ENCODE measurements around the gene NOP16.

The NOP16 gene

DNA sequence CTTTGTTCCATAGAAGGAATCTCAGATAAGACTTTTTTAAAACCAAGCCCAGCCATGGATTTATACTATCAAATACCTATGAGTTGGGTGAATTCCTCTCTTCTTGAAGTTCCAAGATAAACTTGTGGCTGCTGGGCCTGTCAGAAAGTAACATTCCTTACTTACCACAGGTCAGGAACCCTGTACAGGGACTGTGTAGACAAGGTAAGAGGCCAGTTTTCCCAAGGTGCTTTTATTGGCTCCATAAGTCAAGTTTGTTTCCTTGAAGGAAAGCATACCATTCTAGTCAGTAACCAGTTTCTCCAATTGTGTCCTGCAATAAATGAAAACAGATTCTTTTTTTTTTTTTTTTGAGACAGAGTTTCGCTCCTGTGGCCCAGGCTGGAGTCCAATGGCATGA is 36.7 kb upstream of the NOP16 start:
- no peak overlapping the region for H3K4me3 ChIP-seq (ENCODE audit: low read depth, low read length)
- TF ChIP-seq, protein P1, sequence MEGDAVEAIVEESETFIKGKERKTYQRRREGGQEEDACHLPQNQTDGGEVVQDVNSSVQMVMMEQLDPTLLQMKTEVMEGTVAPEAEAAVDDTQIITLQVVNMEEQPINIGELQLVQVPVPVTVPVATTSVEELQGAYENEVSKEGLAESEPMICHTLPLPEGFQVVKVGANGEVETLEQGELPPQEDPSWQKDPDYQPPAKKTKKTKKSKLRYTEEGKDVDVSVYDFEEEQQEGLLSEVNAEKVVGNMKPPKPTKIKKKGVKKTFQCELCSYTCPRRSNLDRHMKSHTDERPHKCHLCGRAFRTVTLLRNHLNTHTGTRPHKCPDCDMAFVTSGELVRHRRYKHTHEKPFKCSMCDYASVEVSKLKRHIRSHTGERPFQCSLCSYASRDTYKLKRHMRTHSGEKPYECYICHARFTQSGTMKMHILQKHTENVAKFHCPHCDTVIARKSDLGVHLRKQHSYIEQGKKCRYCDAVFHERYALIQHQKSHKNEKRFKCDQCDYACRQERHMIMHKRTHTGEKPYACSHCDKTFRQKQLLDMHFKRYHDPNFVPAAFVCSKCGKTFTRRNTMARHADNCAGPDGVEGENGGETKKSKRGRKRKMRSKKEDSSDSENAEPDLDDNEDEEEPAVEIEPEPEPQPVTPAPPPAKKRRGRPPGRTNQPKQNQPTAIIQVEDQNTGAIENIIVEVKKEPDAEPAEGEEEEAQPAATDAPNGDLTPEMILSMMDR (IDR thresholded peaks at IDR 0.05; ENCODE audit: borderline replicate concordance, insufficient read depth, low read depth, low read length), result no peak

DNA sequence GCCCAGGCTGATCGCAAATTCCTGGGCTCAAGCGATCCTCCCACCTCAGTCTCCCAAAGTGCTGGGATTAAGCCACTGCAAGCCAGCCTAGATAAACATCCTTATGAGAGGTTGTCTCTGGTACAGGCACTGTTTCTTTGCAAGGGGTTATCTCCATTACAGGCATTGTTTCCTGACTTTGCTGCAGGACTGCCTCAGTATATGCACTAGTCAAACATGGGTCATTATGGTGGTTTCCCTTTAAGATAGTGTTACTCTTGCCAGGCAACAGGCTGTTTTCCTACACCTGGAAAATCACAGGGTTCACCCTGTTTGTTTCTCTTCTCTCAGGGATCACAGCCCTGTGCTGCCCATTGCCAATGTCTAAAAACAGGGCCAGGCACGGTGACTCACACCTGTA is 35.8 kb upstream of the NOP16 start:
- TF ChIP-seq, protein P1 (IDR thresholded peaks at IDR 0.05; ENCODE audit: borderline replicate concordance, insufficient read depth, low read depth, low read length), result no peak
- no peak overlapping the region for H3K4me3 ChIP-seq (ENCODE audit: low read depth, low read length)

DNA sequence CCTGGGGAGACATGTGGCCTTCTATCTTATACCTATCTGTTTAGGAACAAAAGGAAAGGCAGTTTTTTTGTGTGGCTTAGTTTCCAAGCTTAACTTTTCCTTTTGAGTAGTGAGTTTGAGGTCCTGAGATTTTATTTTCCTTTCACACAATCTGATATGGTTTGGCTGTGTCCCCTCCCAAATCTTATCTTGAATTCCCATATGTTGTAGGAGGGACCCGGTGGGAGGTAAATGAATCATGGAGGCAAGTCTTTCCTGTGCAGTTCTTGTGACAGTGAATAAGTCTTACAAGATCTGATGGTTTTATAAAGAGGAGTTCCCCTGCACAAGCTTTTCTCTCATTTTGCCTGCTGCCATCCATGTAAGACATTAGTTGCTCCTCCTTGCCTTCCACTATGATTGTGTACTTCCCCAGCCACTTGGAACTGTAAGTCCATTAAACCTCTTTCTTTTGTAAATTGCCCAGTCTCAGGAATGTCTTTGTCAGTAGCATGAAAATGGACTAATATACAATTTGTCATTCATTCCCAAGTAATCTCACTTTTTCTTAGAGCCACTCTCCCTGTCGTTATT is 32.7 kb upstream of the NOP16 start:
- no peak overlapping the region for H3K4me3 ChIP-seq (ENCODE audit: low read depth, low read length)
- TF ChIP-seq, protein P1 (IDR thresholded peaks at IDR 0.05; ENCODE audit: borderline replicate concordance, insufficient read depth, low read depth, low read length), result no peak

DNA sequence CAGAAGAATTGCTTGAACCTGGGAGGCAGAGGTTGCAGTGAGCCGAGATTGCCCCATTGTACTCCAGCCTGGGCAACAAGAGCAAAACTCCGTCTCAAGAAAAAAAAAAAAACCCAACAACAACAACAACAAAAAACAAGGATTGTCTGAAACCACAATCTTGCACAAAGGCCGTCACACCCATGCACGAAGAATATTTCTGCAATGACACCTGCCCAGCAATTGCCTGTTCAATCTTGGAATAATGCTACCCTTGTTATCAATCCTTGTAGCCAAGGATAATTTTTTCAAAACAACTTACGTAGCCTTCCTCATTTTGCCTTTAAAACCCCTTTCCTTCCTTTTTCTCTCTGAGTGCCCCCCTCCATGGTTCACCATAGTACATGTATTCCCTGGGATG is 31.7 kb upstream of the NOP16 start:
- TF ChIP-seq, protein P1 (IDR thresholded peaks at IDR 0.05; ENCODE audit: borderline replicate concordance, insufficient read depth, low read depth, low read length), result no peak

DNA sequence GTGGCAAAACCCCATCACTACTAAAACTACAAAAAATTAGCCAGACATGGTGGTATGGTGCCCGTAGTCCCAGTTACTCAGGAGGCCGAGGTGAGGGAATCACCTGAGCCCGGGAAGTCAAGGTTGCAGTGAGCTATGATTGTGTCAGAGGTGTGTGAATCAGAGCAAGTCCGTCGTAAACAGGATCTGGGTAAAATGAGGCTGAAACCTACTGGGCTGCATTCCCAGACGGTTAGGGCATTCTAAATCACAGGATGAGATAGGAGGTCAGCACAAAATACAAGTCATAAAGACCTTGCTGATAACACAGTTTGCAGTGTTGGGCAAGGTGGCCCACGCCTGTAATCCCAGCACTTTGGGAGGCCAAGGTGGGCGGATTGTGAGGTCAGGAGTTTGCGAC is 29.9 kb upstream of the NOP16 start:
- no peak overlapping the region for H3K4me3 ChIP-seq (ENCODE audit: low read depth, low read length)
- TF ChIP-seq, protein P1 (IDR thresholded peaks at IDR 0.05; ENCODE audit: borderline replicate concordance, insufficient read depth, low read depth, low read length), result no peak

More for the DNA sequence above, 31.7 kb upstream of the NOP16 start:
- H3K4me3 ChIP-seq (ENCODE audit: low read depth, low read length), result no peak overlapping the region

DNA sequence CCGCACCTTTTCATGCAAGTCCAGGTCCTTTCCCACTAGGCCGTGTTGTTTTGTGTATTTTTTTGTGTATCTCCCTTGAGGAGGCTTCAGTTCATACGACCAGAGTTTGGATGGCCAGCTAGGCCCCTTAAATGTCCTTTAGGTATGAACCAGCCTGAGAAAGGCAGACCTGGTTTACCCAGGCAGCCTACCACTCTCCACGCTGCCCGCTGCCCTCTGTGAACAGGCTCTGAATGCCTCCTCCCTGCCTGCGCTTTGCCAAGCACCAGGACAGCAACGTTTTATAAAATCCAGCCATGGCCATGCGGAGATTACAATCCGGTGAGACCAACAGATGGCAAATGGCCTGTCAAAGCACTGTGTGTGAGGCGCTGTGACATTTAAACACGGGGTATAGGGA is 28.6 kb upstream of the NOP16 start:
- H3K4me3 ChIP-seq (ENCODE audit: low read depth, low read length), result peak overlapping the region; percentile 87
- TF ChIP-seq, protein P1 (IDR thresholded peaks at IDR 0.05; ENCODE audit: borderline replicate concordance, insufficient read depth, low read depth, low read length), result no peak
